ENCODE results near the gene ARHGAP1. TPM values are rescaled to one million over a fixed set of nuclear protein-coding genes. Genes with fewer than 3 reads are reported as not detected.

ARHGAP1 gene
- total and polyA plus RNA-seq, 4 donors: 27.8 to 185 (median 123) TPM

DNA sequence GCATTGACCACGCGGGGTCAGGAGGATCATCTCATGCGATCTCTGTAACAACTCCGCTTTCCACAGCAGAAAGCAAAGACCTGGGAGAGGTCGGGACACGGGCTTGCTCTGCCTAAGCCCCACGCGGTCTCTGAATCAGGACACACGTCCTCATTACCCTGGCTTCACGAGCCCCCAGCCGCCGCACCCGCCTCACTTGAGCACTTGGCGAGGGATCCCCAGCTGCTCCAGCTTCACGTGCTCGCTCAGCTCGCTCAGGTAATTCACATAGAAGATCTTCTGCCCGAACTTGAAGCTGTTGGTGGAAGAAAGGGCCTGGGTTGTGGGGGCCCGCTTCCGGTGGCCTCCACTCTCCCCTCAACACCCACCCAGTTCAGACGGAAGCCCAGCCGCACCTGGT is 19.6 kb downstream of the ARHGAP1 start:
- no peaks in the 10 kb centered on the region for H3K4me1 ChIP-seq (ENCODE audit: control insufficient read depth in 1 of 2, insufficient read depth in 2 of 2, low read length in 2 of 2)
- intact Hi-C loops (cut with DNase I): no loop called here
- no peak for ATAC-seq (ENCODE audit: low FRiP score)
- no peaks in the 10 kb centered on the region for H3K9me3 ChIP-seq (ENCODE audit: control insufficient read depth, low read length)
- H3K4me3 ChIP-seq (ENCODE audit: low read length in 2 of 2): no peak overlapping the region
- no peak overlapping the region for H3K27ac ChIP-seq (ENCODE audit: low read depth in 1 of 2, low read length in 2 of 2)
- H3K27me3 ChIP-seq (ENCODE audit: control insufficient read depth in 1 of 2, insufficient read depth in 2 of 2, low read length in 1 of 2): no peaks in the 10 kb centered on the region
- 90 to 92% methylated on average over 22 of the region's 22 CpGs for WGBS, 2 donors
- peak in 1 of 2 donors; percentile 34 for DNase-seq
- H3K36me3 ChIP-seq (ENCODE audit: control insufficient read depth in 1 of 2, insufficient read depth in 2 of 2, low read length in 1 of 2): peaks cover 6 to 11% of the 10 kb centered on the region in 2 donors

DNA sequence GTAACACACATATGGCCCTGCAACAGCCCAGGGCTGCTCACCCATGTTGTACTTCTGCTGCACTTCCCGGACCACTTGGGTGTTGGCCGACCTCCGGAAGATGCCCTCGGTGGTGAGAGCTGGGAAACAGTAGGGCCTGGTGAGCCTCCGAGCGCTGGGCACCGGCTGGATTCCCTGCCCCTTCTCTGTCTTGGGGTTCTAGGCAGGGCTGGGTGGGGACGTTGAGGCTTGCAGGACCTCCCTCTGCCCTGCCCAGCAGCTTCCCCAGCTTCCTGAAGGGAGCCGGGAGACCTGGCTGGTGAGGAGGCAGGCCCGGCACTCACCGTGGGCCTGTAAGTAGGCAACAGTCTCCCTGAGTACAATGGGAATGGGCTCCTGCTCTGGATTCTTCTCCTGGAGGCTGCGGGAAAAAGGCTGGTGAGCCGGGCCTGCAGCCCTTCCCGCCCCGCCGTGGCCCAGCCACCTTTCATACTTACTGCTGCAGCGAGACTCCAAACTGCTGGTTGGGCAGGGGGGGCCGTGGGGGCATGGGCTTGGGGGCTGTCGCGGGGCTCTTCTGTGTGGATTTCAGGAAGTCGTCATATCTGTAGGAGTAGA is 20.2 kb downstream of the ARHGAP1 start:
- WGBS, 2 donors: 87 to 88% methylated on average over 21 of the region's 21 CpGs
- ATAC-seq (ENCODE audit: low FRiP score) (no peak), DNase-seq (no peak)
- Histone ChIP-seq H3K27me3 (ENCODE audit: control insufficient read depth in 1 of 2, insufficient read depth in 2 of 2, low read length in 1 of 2) (no peaks in the 10 kb centered on the region), H3K4me1 (ENCODE audit: control insufficient read depth in 1 of 2, insufficient read depth in 2 of 2, low read length in 2 of 2) (no peaks in the 10 kb centered on the region), H3K36me3 (ENCODE audit: control insufficient read depth in 1 of 2, insufficient read depth in 2 of 2, low read length in 1 of 2) (peaks cover 6 to 11% of the 10 kb centered on the region in 2 donors), H3K9me3 (ENCODE audit: control insufficient read depth, low read length) (no peaks in the 10 kb centered on the region), H3K4me3 (ENCODE audit: low read length in 2 of 2) (no peak overlapping the region), H3K27ac (ENCODE audit: low read depth in 1 of 2, low read length in 2 of 2) (no peak overlapping the region)
- intact Hi-C loops (cut with DNase I): no loop called here

DNA sequence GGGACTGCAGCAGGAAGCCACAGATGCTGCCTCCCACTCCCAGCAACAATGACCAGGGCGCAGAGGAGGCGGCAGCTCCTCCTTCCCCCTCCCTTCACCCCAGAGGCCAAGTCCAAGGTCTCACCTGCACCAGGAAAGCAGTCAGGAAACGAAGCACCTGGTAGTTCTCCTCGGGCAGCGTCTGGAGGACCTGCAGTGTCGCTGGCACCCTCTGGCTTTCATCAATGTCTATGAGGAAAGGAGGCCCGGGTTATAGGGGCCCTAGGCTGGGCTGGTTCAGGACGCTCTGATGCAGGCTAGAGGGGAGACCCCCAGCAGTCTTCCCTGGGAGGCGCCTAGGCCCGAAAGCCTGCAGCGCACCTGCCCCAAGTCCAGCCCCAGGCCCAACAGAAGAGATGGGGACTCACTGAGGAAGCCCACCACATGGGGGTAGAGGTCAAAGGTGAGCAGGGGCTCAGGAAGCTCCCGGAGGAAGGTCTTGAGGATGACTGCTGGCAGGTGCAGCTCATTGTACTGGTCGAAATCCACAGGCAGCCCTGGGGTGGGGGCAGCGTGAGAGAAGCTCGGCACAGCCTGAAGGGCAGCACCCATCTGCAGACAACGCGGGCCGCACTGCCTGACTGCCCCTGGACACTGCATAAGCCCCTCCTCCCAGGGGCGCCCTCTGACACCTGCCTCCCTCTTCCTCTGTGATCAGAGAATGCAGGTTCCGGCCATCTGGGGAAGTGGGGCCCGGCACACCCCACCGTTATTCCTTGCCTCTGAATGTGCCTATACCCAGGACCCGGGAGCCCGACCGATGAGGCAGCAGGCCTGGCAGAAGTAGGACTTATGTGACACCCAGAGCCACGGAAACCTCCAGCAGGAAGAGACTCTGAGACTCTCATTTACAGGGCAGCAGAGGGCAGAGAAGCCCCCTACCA is 20.9 kb downstream of the ARHGAP1 start:
- Histone ChIP-seq H3K4me3 (ENCODE audit: low read length in 2 of 2) (no peak overlapping the region), H3K9me3 (ENCODE audit: control insufficient read depth, low read length) (no peaks in the 10 kb centered on the region), H3K36me3 (ENCODE audit: control insufficient read depth in 1 of 2, insufficient read depth in 2 of 2, low read length in 1 of 2) (peaks cover 6 to 11% of the 10 kb centered on the region in 2 donors), H3K27me3 (ENCODE audit: control insufficient read depth in 1 of 2, insufficient read depth in 2 of 2, low read length in 1 of 2) (no peaks in the 10 kb centered on the region), H3K4me1 (ENCODE audit: control insufficient read depth in 1 of 2, insufficient read depth in 2 of 2, low read length in 2 of 2) (no peaks in the 10 kb centered on the region), H3K27ac (ENCODE audit: low read depth in 1 of 2, low read length in 2 of 2) (no peak overlapping the region)
- DNase-seq (peak in 1 of 2 donors; percentile 39), ATAC-seq (ENCODE audit: low FRiP score) (no peak)
- intact Hi-C loops (cut with DNase I): no loop called here
- WGBS, 2 donors: 88 to 89% methylated on average over 25 to 26 of the region's 26 CpGs

DNA sequence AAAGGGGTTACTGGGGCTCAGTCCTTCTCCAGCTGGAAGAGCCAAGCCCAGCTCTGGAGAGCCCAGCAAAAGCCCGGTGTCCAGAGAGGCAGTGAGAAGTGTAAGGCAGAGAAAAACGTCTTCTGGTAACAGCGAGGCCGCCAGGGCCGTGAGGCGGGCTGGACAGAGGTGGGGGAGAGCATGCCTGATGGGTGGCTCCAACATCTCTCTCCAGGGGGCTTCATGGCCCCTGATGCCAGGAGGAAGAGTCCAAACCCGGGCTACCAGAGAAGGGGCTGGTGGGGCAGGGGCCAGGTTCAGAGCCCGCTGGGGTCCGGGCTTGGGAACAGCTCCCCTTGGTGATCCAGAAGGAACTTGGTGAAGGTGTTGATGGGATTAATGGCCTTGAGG is 21.7 kb downstream of the ARHGAP1 start:
- intact Hi-C loops (cut with DNase I): no loop called here
- no peaks in the 10 kb centered on the region for H3K4me1 ChIP-seq (ENCODE audit: control insufficient read depth in 1 of 2, insufficient read depth in 2 of 2, low read length in 2 of 2)
- H3K27ac ChIP-seq (ENCODE audit: low read depth in 1 of 2, low read length in 2 of 2): no peak overlapping the region
- H3K36me3 ChIP-seq (ENCODE audit: control insufficient read depth in 1 of 2, insufficient read depth in 2 of 2, low read length in 1 of 2): peaks cover 6 to 11% of the 10 kb centered on the region in 2 donors
- ATAC-seq (ENCODE audit: low FRiP score) (no peak), DNase-seq (peak in 1 of 2 donors; percentile 29)
- WGBS, 2 donors: 88 to 92% methylated on average over 9 of the region's 9 CpGs
- no peaks in the 10 kb centered on the region for H3K27me3 ChIP-seq (ENCODE audit: control insufficient read depth in 1 of 2, insufficient read depth in 2 of 2, low read length in 1 of 2)
- H3K9me3 ChIP-seq (ENCODE audit: control insufficient read depth, low read length): no peaks in the 10 kb centered on the region
- H3K4me3 ChIP-seq (ENCODE audit: low read length in 2 of 2): no peak overlapping the region

DNA sequence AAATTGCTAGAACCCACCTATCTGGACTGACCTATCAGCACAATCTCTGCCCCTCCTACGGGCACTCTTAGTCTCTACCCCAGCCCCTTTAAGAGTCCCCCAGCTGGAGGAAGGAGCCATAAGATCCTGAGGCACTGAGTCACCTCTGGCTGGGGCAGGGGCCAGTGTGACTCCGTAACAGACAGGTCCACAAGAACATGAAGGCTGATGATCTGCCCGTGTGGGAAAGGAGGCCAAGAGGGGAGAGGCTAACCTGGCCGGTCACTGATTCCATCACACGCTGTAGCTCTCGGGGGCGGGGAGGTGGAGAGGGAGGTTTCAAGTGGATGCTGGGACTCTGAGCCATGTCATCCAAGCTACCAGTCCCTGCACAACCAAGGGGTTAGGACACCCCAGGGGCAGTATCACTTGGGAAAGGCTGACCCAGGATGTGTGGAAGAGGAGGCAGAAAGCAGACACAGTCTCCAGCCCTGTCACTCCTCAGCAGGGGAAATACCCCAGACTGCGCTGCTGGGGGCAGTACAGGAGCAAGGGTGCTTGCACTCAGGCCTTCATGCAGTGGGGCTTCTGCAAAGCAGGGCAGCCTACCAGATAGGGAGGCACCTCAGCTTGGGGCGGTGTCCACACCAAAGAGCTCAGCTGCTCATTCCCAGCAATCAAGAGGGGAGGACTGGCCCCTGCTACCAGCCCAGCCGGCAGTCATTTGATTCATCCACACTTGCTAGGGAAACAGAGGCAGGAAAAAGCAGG is 22.3 kb downstream of the ARHGAP1 start:
- Histone ChIP-seq H3K27ac (ENCODE audit: low read depth in 1 of 2, low read length in 2 of 2) (no peak overlapping the region), H3K36me3 (ENCODE audit: control insufficient read depth in 1 of 2, insufficient read depth in 2 of 2, low read length in 1 of 2) (peaks cover 6 to 11% of the 10 kb centered on the region in 2 donors)
- 75 to 77% methylated on average over 10 of the region's 10 CpGs for WGBS, 2 donors

DNA sequence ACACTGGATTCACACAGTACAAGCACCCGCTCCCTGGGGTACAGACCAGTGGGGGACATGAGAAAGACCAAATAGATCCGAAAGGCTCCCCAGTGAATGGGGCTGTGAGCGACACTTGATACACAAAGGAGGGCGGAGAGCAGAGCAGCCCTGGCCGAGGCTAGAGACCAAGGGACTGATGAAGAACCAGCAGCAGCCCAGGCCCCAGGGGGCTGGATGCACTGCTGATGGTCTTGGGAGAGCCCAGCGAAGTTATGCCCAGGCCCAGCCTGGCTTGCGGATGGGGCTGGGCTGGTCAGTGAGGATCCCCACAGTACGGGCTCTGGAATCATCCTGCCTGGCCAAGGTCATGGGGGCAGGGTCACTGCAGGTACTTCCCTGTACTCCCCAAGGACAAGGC is 23.2 kb downstream of the ARHGAP1 start:
- Histone ChIP-seq H3K4me1 (ENCODE audit: control insufficient read depth in 1 of 2, insufficient read depth in 2 of 2, low read length in 2 of 2) (no peaks in the 10 kb centered on the region), H3K27ac (ENCODE audit: low read depth in 1 of 2, low read length in 2 of 2) (no peak overlapping the region), H3K4me3 (ENCODE audit: low read length in 2 of 2) (no peak overlapping the region), H3K36me3 (ENCODE audit: control insufficient read depth in 1 of 2, insufficient read depth in 2 of 2, low read length in 1 of 2) (peaks cover 6 to 11% of the 10 kb centered on the region in 2 donors), H3K27me3 (ENCODE audit: control insufficient read depth in 1 of 2, insufficient read depth in 2 of 2, low read length in 1 of 2) (no peaks in the 10 kb centered on the region), H3K9me3 (ENCODE audit: control insufficient read depth, low read length) (no peaks in the 10 kb centered on the region)
- DNase-seq: peak in 1 of 2 donors; percentile 30
- intact Hi-C loops (cut with DNase I): no loop called here
- ATAC-seq (ENCODE audit: low FRiP score): no peak
- 88 to 89% methylated on average over 8 of the region's 8 CpGs for WGBS, 2 donors

More for the DNA sequence above, 22.3 kb downstream of the ARHGAP1 start:
- no peaks in the 10 kb centered on the region for H3K4me1 ChIP-seq (ENCODE audit: control insufficient read depth in 1 of 2, insufficient read depth in 2 of 2, low read length in 2 of 2)
- DNase-seq (peak in 1 of 2 donors; percentile 31), ATAC-seq (ENCODE audit: low FRiP score) (no peak)
- H3K4me3 ChIP-seq (ENCODE audit: low read length in 2 of 2): no peak overlapping the region
- H3K27me3 ChIP-seq (ENCODE audit: control insufficient read depth in 1 of 2, insufficient read depth in 2 of 2, low read length in 1 of 2): no peaks in the 10 kb centered on the region
- intact Hi-C loops (cut with DNase I): no loop called here
- no peaks in the 10 kb centered on the region for H3K9me3 ChIP-seq (ENCODE audit: control insufficient read depth, low read length)

DNA sequence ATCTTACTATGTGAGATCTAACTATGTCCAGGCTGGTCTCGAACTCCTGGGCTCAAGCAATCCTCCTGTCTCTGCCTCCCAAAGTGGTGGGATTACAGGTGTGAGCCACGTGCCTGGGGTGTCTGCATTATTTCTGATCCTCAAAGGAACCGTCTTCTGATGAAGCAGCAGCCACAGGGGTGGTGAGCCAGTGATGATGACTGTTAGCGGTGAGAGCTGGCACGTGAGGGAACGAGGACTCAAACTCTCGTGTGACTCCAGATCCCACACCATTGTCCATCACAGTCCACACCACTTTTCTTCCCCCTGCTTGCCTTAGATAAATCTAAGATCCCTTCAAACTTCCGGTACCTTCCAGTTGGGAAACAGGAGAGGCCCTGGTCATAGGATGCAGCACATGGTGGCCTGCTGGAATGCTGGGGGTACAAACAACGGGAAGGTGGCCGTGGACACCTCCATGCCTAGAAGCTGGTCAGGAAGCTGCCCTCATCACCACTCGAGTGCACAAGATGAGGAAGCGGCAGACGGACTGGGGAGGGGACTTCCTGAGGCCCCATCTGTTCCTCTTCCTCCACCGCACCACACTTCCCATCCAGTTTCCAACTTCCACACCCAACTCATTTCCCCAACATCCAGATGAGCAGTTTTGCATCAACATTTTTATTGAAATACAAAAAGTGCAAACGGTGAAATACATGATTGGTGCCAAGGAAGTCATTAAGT is 23.8 kb downstream of the ARHGAP1 start:
- Histone ChIP-seq H3K9me3 (ENCODE audit: control insufficient read depth, low read length) (no peaks in the 10 kb centered on the region), H3K27me3 (ENCODE audit: control insufficient read depth in 1 of 2, insufficient read depth in 2 of 2, low read length in 1 of 2) (no peaks in the 10 kb centered on the region), H3K4me3 (ENCODE audit: low read length in 2 of 2) (no peak overlapping the region), H3K4me1 (ENCODE audit: control insufficient read depth in 1 of 2, insufficient read depth in 2 of 2, low read length in 2 of 2) (no peaks in the 10 kb centered on the region), H3K36me3 (ENCODE audit: control insufficient read depth in 1 of 2, insufficient read depth in 2 of 2, low read length in 1 of 2) (peaks cover 6 to 14% of the 10 kb centered on the region in 2 donors), H3K27ac (ENCODE audit: low read depth in 1 of 2, low read length in 2 of 2) (no peak overlapping the region)
- DNase-seq (peak in 1 of 2 donors; percentile 67), ATAC-seq (ENCODE audit: low FRiP score) (no peak)
- 83 to 85% methylated on average over 15 of the region's 15 CpGs for WGBS, 2 donors
- intact Hi-C loops (cut with DNase I): no loop called here

DNA sequence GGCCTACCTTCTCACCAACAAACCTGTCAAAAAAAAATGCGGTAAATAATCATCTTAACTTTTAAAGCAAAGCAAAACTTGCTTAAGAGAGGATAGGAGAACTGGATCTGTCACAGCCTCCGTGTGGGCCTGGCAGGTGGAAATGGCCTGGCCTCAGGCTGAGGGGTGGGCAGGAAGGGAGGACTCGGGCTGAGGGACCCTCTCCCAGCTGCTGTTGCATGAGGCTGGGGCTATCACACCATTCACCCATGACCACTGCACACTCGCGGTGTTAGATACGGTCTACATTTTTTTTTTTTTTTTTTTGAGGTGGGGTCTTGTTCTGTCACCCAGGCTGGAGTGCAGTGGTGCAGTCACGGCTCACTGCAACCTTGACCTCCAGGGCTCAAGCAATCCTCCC is 24.5 kb downstream of the ARHGAP1 start:
- H3K9me3 ChIP-seq (ENCODE audit: control insufficient read depth, low read length): no peaks in the 10 kb centered on the region
- no peaks in the 10 kb centered on the region for H3K4me1 ChIP-seq (ENCODE audit: control insufficient read depth in 1 of 2, insufficient read depth in 2 of 2, low read length in 2 of 2)
- WGBS, 2 donors: 76 to 84% methylated on average over 7 of the region's 7 CpGs
- DNase-seq (peak in 1 of 2 donors; percentile 42), ATAC-seq (ENCODE audit: low FRiP score) (no peak)
- no peaks in the 10 kb centered on the region for H3K27me3 ChIP-seq (ENCODE audit: control insufficient read depth in 1 of 2, insufficient read depth in 2 of 2, low read length in 1 of 2)
- intact Hi-C loops (cut with DNase I): no loop called here
- H3K4me3 ChIP-seq (ENCODE audit: low read length in 2 of 2): no peak overlapping the region
- H3K36me3 ChIP-seq (ENCODE audit: control insufficient read depth in 1 of 2, insufficient read depth in 2 of 2, low read length in 1 of 2): peaks cover 6 to 12% of the 10 kb centered on the region in 2 donors
- peak overlapping the region in 1 of 2 donors; percentile 25 for H3K27ac ChIP-seq (ENCODE audit: low read depth in 1 of 2, low read length in 2 of 2)

Measured in aorta (tissue), 5 donors.